GM18873 (cell line): ENCODE measurements around the gene SLC29A2.

ENCODE experiments used
- ATAC-seq: cut with Tn5 transposase; IDR thresholded peaks from one replicate; pipeline ENCODE4 v1.9.1; 2021; ENCODE audit warnings: mild to moderate bottlenecking, moderate library complexity, moderate number of reproducible peaks; ENCODE audit not compliant: unreplicated experiment, low FRiP score

SLC29A2 gene

GRCh38 chr11:66371627-66372415, at the start of gene SLC29A2:
Gene SLC29A2 (minus strand): TSS chr11:66371760. CDS start chr11:66371591, 169 bp downstream.
- no peak for ATAC-seq

- ATAC-seq = no peak
Measured at GRCh38 chr11:66420671-66421476, 49.3 kb upstream of the SLC29A2 start, which contains the start of gene NPAS4. Gene NPAS4 (plus strand): TSS chr11:66421035. CDS start chr11:66421180, 145 bp downstream.

DNA sequence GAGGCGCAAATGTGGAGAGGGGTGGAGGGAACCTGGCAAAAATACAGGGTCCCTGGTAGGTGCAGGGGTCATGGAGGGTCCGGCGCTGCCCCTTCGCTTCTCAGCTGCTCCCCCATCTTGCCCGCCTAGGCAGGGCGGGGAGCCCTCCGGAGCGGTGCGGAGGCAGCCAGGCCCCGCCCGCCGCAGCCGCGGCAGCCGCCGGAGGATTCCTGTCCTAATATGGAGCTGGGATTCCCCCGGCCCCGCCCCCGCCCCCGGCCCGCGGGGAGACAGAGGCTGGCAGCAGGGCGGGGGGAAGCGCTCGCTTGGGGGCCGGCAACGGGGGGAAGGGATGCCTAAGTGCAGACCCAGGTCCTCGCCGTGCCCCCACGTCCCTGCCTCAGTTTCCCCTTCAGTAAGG, 48.3 kb upstream of the SLC29A2 start:
- no peak for ATAC-seq

GRCh38 chr11:66418986-66419308, 47.4 kb upstream of the SLC29A2 start:
- ATAC-seq = no peak

DNA sequence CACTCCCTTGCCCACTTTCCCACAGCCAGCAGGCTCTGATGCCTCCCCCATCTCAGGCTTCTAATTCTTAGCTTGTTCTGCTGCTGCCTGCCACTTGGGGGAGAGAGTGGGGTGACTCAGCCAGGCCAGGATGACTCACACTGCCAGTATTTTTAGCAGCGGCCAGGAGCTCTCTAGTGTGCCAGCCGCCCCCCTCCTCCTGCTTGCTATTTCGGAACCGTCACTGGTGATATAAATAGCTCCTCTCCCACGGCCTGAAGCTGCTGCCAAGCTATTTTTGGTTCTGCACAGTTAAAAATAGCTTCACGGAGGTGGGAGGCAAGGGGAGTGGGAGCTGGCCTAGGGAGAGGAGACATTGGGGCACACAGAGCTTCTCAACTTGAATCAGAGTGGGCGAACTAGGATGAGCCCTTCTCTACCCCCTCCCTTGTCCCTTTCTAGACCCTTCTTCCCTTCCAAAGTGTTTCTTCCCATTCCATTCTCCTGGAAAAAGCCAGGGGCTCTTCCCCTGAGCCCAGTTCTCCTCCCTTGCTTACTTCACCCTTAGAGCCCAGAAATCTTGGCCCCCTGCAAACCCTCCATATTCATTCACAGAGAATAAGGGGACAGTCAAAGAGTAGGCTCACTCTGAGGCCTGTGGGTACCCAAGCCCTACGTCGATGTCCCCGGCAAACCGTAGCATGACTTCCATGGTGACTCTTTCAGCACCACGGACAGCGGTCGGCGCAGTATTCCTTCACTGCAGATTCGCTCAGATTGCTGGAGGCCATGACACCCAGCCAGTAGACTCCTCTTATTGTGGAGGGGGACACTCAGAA, 46.8 kb upstream of the SLC29A2 start:
- no peak for ATAC-seq

DNA sequence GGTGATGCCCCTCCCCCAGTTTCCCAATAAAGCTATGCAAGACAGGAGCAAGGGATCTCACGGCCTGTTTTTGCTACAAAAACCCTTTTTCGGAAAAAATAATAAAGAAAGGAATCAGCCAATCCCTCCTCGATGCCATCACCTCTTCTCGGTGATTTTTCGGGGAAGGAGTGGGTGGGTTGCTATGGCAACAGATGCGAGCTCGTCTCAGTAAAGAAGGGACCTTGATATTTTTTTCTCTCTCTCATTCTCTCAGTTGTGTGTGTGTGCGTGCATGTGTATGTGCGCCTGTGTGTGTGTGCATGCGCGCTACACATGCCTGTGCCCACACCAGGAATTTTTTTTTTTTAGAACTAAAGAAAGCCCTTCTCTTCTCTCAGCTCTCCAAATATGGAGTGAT, 45.4 kb upstream of the SLC29A2 start:
- no peak for ATAC-seq

DNA sequence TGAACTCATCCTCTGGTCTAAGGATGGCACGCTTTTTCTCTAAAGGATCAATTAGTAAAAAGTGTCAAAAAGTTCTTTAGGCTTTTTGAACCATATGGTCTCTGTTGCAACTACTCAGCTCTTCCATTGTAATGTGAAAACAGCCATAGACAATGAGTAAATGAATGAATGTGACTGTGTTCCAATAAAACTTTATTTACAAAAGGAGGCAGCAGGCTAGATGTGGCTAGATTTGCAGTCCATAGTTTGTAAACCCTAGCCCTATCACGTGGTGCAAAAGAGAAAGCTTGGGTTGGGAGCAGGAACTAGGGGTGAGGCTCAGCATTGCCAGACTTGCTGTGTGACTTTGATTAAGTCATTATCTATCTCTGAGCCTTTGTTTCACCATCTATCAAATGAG, 43.9 kb upstream of the SLC29A2 start:
- ATAC-seq = no peak

GRCh38 chr11:66414120-66414934, 42.8 kb upstream of the SLC29A2 start:
- no peak for ATAC-seq

GRCh38 chr11:66413167-66413566, 41.6 kb upstream of the SLC29A2 start:
- no peak for ATAC-seq

GRCh38 chr11:66412110-66412509, 40.5 kb upstream of the SLC29A2 start:
- no peak for ATAC-seq

DNA sequence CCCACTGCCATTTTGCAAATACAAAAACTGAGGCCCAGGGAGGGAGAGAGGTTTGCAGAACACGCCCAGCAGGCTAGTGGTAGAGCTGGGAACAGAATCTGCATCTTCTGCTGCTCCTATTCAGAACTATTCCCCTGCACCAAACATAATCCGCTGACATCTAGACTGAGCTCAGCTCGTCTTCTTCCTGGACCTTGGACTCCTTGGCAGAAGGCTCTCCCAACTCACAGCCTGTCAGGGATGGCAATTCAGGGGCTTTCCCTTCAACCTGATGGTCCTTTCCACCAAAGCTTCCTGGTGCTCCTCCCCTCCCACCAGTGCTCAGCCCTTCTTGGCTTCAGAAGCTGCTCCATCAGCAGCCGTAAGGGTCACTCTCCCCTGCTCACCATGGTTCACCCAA, 39.8 kb upstream of the SLC29A2 start:
- ATAC-seq = no peak

DNA sequence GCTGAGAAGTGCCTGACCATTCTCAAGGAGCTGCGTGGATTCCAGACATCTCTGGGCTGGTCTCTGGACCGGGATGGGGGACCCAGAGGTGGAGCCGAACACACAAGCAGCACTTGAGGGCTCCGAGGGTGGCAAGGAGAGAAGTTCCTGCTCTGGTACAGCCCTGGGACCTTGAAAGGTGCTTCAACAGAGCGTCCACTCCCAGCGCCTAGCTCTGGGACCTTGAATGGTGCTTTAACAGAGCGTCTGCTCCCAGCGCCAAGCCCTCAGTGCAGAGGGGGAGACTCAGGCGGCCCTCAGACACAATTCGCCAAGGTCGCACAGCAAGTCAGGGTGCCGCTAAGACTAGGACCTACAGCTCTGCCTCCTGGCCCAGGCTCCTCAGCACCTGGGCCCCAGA, 38.6 kb upstream of the SLC29A2 start:
- no peak for ATAC-seq

DNA sequence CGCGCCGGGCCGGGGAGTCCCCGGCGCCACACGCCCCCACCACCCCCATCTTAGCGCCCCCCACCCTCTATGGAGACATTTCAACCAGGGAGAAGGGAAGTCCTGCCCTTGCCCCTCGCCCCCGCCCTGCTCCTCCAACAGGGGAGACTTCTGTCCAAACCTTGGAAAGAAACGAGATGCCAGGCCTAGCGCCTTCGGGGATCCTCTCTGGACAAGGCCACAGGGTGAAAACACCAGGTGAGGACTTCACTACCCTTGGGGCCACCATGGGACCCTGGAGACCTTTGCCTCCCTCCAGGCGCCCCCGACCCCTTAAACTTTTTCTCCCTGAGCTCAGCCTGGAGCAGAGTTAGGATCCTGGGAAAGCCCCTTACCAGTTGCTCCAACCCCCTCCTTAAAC, 37.7 kb upstream of the SLC29A2 start:
- ATAC-seq = no peak

GRCh38 chr11:66408488-66409214, 37.1 kb upstream of the SLC29A2 start:
- ATAC-seq = no peak

GRCh38 chr11:66407651-66408050, 36.1 kb upstream of the SLC29A2 start:
- no peak for ATAC-seq

DNA sequence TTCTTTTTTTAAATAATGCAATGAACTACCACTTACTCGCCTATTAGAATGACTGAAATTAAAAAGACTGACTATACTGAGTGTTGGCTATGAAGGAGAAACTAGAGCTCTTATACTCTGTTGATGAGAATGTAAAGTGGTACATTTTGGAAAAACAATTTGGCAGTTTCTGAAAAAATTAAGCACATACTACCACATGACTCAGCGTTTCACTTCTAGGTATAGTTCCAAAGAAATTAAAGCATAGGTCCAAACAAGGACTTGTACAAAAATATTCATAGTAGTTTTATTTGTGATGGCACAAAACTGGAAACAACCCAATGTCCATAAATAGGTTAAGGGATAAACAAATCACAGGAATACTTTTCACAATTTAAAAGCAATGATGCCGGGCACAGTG, 22.4 kb upstream of the SLC29A2 start:
- no peak for ATAC-seq

- no peak for ATAC-seq
Measured at GRCh38 chr11:66391322-66391721, 19.8 kb upstream of the SLC29A2 start.

- no peak for ATAC-seq
Measured at GRCh38 chr11:66388780-66389386, 17.3 kb upstream of the SLC29A2 start.
